Stimulated activated CD4-positive, alpha-beta T cell treated with anti-CD3 and anti-CD28 coated beads, Interleukin-1b, Interleukin-23, amount 100 ng/mL, for 48 hours (primary cell): ENCODE data around the gene HORMAD2.
"Not testable (repeated sequence)": the region's sequence is repeated elsewhere in the genome, so short reads cannot be mapped to it uniquely, and the experiment has no call there.

ENCODE experiments used
- DNase-seq: peaks from one replicate; pipeline ENCODE4 v3.0.0-alpha.2; 2020

HORMAD2 gene

GRCh38 chr22:30212996-30213441 is 132.8 kb downstream of the HORMAD2 start:
- no peak for DNase-seq

- DNase-seq: no peak
These were observed 134.6 kb downstream of the HORMAD2 start for GRCh38 chr22:30214703-30215407.

GRCh38 chr22:30216272-30216671 is 136.0 kb downstream of the HORMAD2 start:
- DNase-seq: not testable (repeated sequence)

- no peak for DNase-seq
These were observed 136.4 kb downstream of the HORMAD2 start for GRCh38 chr22:30216710-30217109.

- DNase-seq: no peak
These were observed 137.7 kb downstream of the HORMAD2 start for GRCh38 chr22:30217698-30218560.

- DNase-seq: no peak
These were observed 138.9 kb downstream of the HORMAD2 start for GRCh38 chr22:30219049-30219654.

GRCh38 chr22:30219668-30220278 is 139.5 kb downstream of the HORMAD2 start:
- DNase-seq: no peak

GRCh38 chr22:30220338-30221012 is 140.2 kb downstream of the HORMAD2 start:
- no peak for DNase-seq

- DNase-seq: peak; percentile 37
These were observed 141.1 kb downstream of the HORMAD2 start for GRCh38 chr22:30221121-30221992.

- DNase-seq: no peak
These were observed 142.1 kb downstream of the HORMAD2 start for GRCh38 chr22:30222321-30222720.

- no peak for DNase-seq
These were observed 143.0 kb downstream of the HORMAD2 start for GRCh38 chr22:30223303-30223702.

GRCh38 chr22:30224161-30224857 is 144.0 kb downstream of the HORMAD2 start:
- DNase-seq: no peak

- DNase-seq: no peak
These were observed 145.1 kb downstream of the HORMAD2 start for GRCh38 chr22:30225220-30225927.

- DNase-seq: no peak
These were observed 146.0 kb downstream of the HORMAD2 start for GRCh38 chr22:30226192-30226832.
